ENCODE data around the gene ZNF653. TPM values are rescaled to one million over a fixed set of nuclear protein-coding genes. Genes with fewer than 3 reads are reported as not detected.
A peak's percentile ranks its signal among the peaks of the same experiment; 100 is the strongest.

Gene ZNF653
- total RNA-seq = 5.7 TPM

GRCh38 chr19:11505504-11506100, at the start of gene ZNF653:
Gene ZNF653 (minus strand): TSS chr19:11505839. CDS start chr19:11505786, 53 bp downstream.
- no peaks in the 10 kb centered on the region for H3K27me3 ChIP-seq (ENCODE audit: control insufficient read depth in 3 of 3, insufficient read depth in 3 of 3, low read length in 3 of 3)
- H3K9me3 ChIP-seq (ENCODE audit: control insufficient read depth in 3 of 3, low read length in 3 of 3) = no peaks in the 10 kb centered on the region
- H3K36me3 ChIP-seq (ENCODE audit: control insufficient read depth in 3 of 3, insufficient read depth in 3 of 3, low read length in 3 of 3) = peaks cover 2 to 7% (median 4%) of the 10 kb centered on the region in 3 donors
- H3K4me1 ChIP-seq (ENCODE audit: control insufficient read depth in 3 of 3, insufficient read depth in 3 of 3, low read length in 3 of 3) = peaks cover 6 to 11% (median 10%) of the 10 kb centered on the region in 3 donors
- H3K27ac ChIP-seq (ENCODE audit: low read depth, low read length) = peak within 1 kb of the TSS; percentile 96
- peak within 1 kb of the TSS; percentile 74 to 83 (median 83) for H3K9ac ChIP-seq (ENCODE audit: low read depth in 1 of 3, low read length in 3 of 3)
- H3K4me3 ChIP-seq (ENCODE audit: low read length in 3 of 3) = peak within 1 kb of the TSS; percentile 65 to 82 (median 80)

- Histone ChIP-seq H3K27ac (ENCODE audit: low read depth, low read length) (no peak overlapping the region), H3K9ac (ENCODE audit: low read depth in 1 of 3, low read length in 3 of 3) (peak overlapping the region in 1 of 3 donors; percentile 33), H3K4me1 (ENCODE audit: control insufficient read depth in 3 of 3, insufficient read depth in 3 of 3, low read length in 3 of 3) (peaks cover 14 to 28% (median 15%) of the 10 kb centered on the region in 3 donors), H3K36me3 (ENCODE audit: control insufficient read depth in 3 of 3, insufficient read depth in 3 of 3, low read length in 3 of 3) (peaks cover 27 to 31% (median 28%) of the 10 kb centered on the region in 3 donors), H3K4me3 (ENCODE audit: low read length in 3 of 3) (no peak overlapping the region), H3K9me3 (ENCODE audit: control insufficient read depth in 3 of 3, low read length in 3 of 3) (no peaks in the 10 kb centered on the region), H3K27me3 (ENCODE audit: control insufficient read depth in 3 of 3, insufficient read depth in 3 of 3, low read length in 3 of 3) (no peaks in the 10 kb centered on the region)
Observed at GRCh38 chr19:11555246-11555645, 49.6 kb upstream of the ZNF653 start.

- Histone ChIP-seq H3K4me3 (ENCODE audit: low read length in 3 of 3) (no peak overlapping the region), H3K9me3 (ENCODE audit: control insufficient read depth in 3 of 3, low read length in 3 of 3) (no peaks in the 10 kb centered on the region), H3K36me3 (ENCODE audit: control insufficient read depth in 3 of 3, insufficient read depth in 3 of 3, low read length in 3 of 3) (peaks cover 27 to 31% (median 28%) of the 10 kb centered on the region in 3 donors), H3K27me3 (ENCODE audit: control insufficient read depth in 3 of 3, insufficient read depth in 3 of 3, low read length in 3 of 3) (no peaks in the 10 kb centered on the region), H3K27ac (ENCODE audit: low read depth, low read length) (no peak overlapping the region), H3K4me1 (ENCODE audit: control insufficient read depth in 3 of 3, insufficient read depth in 3 of 3, low read length in 3 of 3) (peaks cover 12 to 25% (median 13%) of the 10 kb centered on the region in 3 donors), H3K9ac (ENCODE audit: low read depth in 1 of 3, low read length in 3 of 3) (no peak overlapping the region)
Observed at GRCh38 chr19:11554160-11554559, 48.5 kb upstream of the ZNF653 start.

- no peak overlapping the region for H3K27ac ChIP-seq (ENCODE audit: low read depth, low read length)
- H3K4me1 ChIP-seq (ENCODE audit: control insufficient read depth in 3 of 3, insufficient read depth in 3 of 3, low read length in 3 of 3) = peaks cover 5 to 15% (median 5%) of the 10 kb centered on the region in 3 donors
- no peaks in the 10 kb centered on the region for H3K9me3 ChIP-seq (ENCODE audit: control insufficient read depth in 3 of 3, low read length in 3 of 3)
- H3K27me3 ChIP-seq (ENCODE audit: control insufficient read depth in 3 of 3, insufficient read depth in 3 of 3, low read length in 3 of 3) = no peaks in the 10 kb centered on the region
- no peak overlapping the region for H3K4me3 ChIP-seq (ENCODE audit: low read length in 3 of 3)
- peaks cover 27 to 31% (median 28%) of the 10 kb centered on the region in 3 donors for H3K36me3 ChIP-seq (ENCODE audit: control insufficient read depth in 3 of 3, insufficient read depth in 3 of 3, low read length in 3 of 3)
- no peak overlapping the region for H3K9ac ChIP-seq (ENCODE audit: low read depth in 1 of 3, low read length in 3 of 3)
Observed at GRCh38 chr19:11552666-11553372, 47.2 kb upstream of the ZNF653 start.

- Histone ChIP-seq H3K4me1 (ENCODE audit: control insufficient read depth in 3 of 3, insufficient read depth in 3 of 3, low read length in 3 of 3) (peaks cover 0 to 6% (median 2%) of the 10 kb centered on the region in 3 donors), H3K9ac (ENCODE audit: low read depth in 1 of 3, low read length in 3 of 3) (peak overlapping the region in 1 of 3 donors; percentile 40), H3K36me3 (ENCODE audit: control insufficient read depth in 3 of 3, insufficient read depth in 3 of 3, low read length in 3 of 3) (peaks cover 27 to 31% (median 28%) of the 10 kb centered on the region in 3 donors), H3K4me3 (ENCODE audit: low read length in 3 of 3) (no peak overlapping the region), H3K9me3 (ENCODE audit: control insufficient read depth in 3 of 3, low read length in 3 of 3) (no peaks in the 10 kb centered on the region), H3K27ac (ENCODE audit: low read depth, low read length) (peak overlapping the region; percentile 50), H3K27me3 (ENCODE audit: control insufficient read depth in 3 of 3, insufficient read depth in 3 of 3, low read length in 3 of 3) (no peaks in the 10 kb centered on the region)
Observed at GRCh38 chr19:11551603-11552235, 46.1 kb upstream of the ZNF653 start.

- Histone ChIP-seq H3K27me3 (ENCODE audit: control insufficient read depth in 3 of 3, insufficient read depth in 3 of 3, low read length in 3 of 3) (no peaks in the 10 kb centered on the region), H3K9me3 (ENCODE audit: control insufficient read depth in 3 of 3, low read length in 3 of 3) (no peaks in the 10 kb centered on the region), H3K9ac (ENCODE audit: low read depth in 1 of 3, low read length in 3 of 3) (no peak overlapping the region), H3K27ac (ENCODE audit: low read depth, low read length) (no peak overlapping the region), H3K36me3 (ENCODE audit: control insufficient read depth in 3 of 3, insufficient read depth in 3 of 3, low read length in 3 of 3) (peaks cover 21 to 26% (median 23%) of the 10 kb centered on the region in 3 donors), H3K4me3 (ENCODE audit: low read length in 3 of 3) (no peak overlapping the region), H3K4me1 (ENCODE audit: control insufficient read depth in 3 of 3, insufficient read depth in 3 of 3, low read length in 3 of 3) (peaks cover 0 to 2% (median 0%) of the 10 kb centered on the region in 3 donors)
Observed at GRCh38 chr19:11550265-11550664, 44.6 kb upstream of the ZNF653 start.

GRCh38 chr19:11549386-11549953, 43.8 kb upstream of the ZNF653 start:
- H3K9ac ChIP-seq (ENCODE audit: low read depth in 1 of 3, low read length in 3 of 3) = no peak overlapping the region
- H3K9me3 ChIP-seq (ENCODE audit: control insufficient read depth in 3 of 3, low read length in 3 of 3) = no peaks in the 10 kb centered on the region
- H3K27me3 ChIP-seq (ENCODE audit: control insufficient read depth in 3 of 3, insufficient read depth in 3 of 3, low read length in 3 of 3) = no peaks in the 10 kb centered on the region
- peaks cover 19 to 21% (median 21%) of the 10 kb centered on the region in 3 donors for H3K36me3 ChIP-seq (ENCODE audit: control insufficient read depth in 3 of 3, insufficient read depth in 3 of 3, low read length in 3 of 3)
- no peak overlapping the region for H3K27ac ChIP-seq (ENCODE audit: low read depth, low read length)
- H3K4me1 ChIP-seq (ENCODE audit: control insufficient read depth in 3 of 3, insufficient read depth in 3 of 3, low read length in 3 of 3) = peaks cover 0 to 2% (median 0%) of the 10 kb centered on the region in 3 donors
- H3K4me3 ChIP-seq (ENCODE audit: low read length in 3 of 3) = no peak overlapping the region

- Histone ChIP-seq H3K4me1 (ENCODE audit: control insufficient read depth in 3 of 3, insufficient read depth in 3 of 3, low read length in 3 of 3) (peaks cover 0 to 2% (median 0%) of the 10 kb centered on the region in 3 donors), H3K27me3 (ENCODE audit: control insufficient read depth in 3 of 3, insufficient read depth in 3 of 3, low read length in 3 of 3) (no peaks in the 10 kb centered on the region), H3K36me3 (ENCODE audit: control insufficient read depth in 3 of 3, insufficient read depth in 3 of 3, low read length in 3 of 3) (peaks cover 6 to 8% (median 8%) of the 10 kb centered on the region in 3 donors), H3K4me3 (ENCODE audit: low read length in 3 of 3) (no peak overlapping the region), H3K27ac (ENCODE audit: low read depth, low read length) (no peak overlapping the region), H3K9ac (ENCODE audit: low read depth in 1 of 3, low read length in 3 of 3) (no peak overlapping the region), H3K9me3 (ENCODE audit: control insufficient read depth in 3 of 3, low read length in 3 of 3) (no peaks in the 10 kb centered on the region)
Observed at GRCh38 chr19:11547929-11548700, 42.5 kb upstream of the ZNF653 start.

- Histone ChIP-seq H3K4me1 (ENCODE audit: control insufficient read depth in 3 of 3, insufficient read depth in 3 of 3, low read length in 3 of 3) (peaks cover 6 to 10% (median 8%) of the 10 kb centered on the region in 3 donors), H3K36me3 (ENCODE audit: control insufficient read depth in 3 of 3, insufficient read depth in 3 of 3, low read length in 3 of 3) (no peaks in the 10 kb centered on the region), H3K27ac (ENCODE audit: low read depth, low read length) (no peak overlapping the region), H3K27me3 (ENCODE audit: control insufficient read depth in 3 of 3, insufficient read depth in 3 of 3, low read length in 3 of 3) (peaks cover 2 to 10% (median 10%) of the 10 kb centered on the region in 3 donors), H3K4me3 (ENCODE audit: low read length in 3 of 3) (no peak overlapping the region), H3K9me3 (ENCODE audit: control insufficient read depth in 3 of 3, low read length in 3 of 3) (no peaks in the 10 kb centered on the region), H3K9ac (ENCODE audit: low read depth in 1 of 3, low read length in 3 of 3) (no peak overlapping the region)
Observed at GRCh38 chr19:11541238-11541637, 35.6 kb upstream of the ZNF653 start.
